H9 (cell line): ENCODE results near the gene SLC39A2. TPM values are rescaled to one million over a fixed set of nuclear protein-coding genes. Genes with fewer than 3 reads are reported as not detected.
A peak's percentile ranks its signal among the peaks of the same experiment; 100 is the strongest.

ENCODE experiments used
- DNase-seq: peaks from one replicate; pipeline ENCODE4 v3.0.0-alpha.2; 2017
- H2AFZ ChIP-seq: one replicate; pipeline ENCODE4 v1.6.1; 2013; ENCODE audit warnings: mild to moderate bottlenecking, low read length, control low read depth, moderate library complexity
- H2AK5ac ChIP-seq: 2 replicates; pipeline ENCODE4 v1.6.1; 2013; ENCODE audit warnings: low read length, control low read depth, mixed read lengths; ENCODE audit not compliant: insufficient read length
- H2BK120ac ChIP-seq: one replicate; pipeline ENCODE4 v1.6.1; 2013; ENCODE audit warnings: low read depth, mild to moderate bottlenecking, low read length, control low read depth, inconsistent platforms; ENCODE audit not compliant: poor library complexity, severe bottlenecking
- H2BK12ac ChIP-seq: 2 replicates; pipeline ENCODE4 v1.6.1; 2013; ENCODE audit warnings: low read length, control low read depth, mixed read lengths, low read depth; ENCODE audit not compliant: insufficient read length
- H2BK15ac ChIP-seq: 2 replicates; pipeline ENCODE4 v1.6.1; 2013; ENCODE audit warnings: low read depth, low read length, control low read depth
- H2BK20ac ChIP-seq: one replicate; pipeline ENCODE4 v1.6.1; 2013; ENCODE audit warnings: low read depth, mild to moderate bottlenecking, low read length, control low read depth, inconsistent platforms; ENCODE audit not compliant: poor library complexity, severe bottlenecking
- H2BK5ac ChIP-seq: 2 replicates; pipeline ENCODE4 v1.6.1; 2013; ENCODE audit warnings: low read length, control low read depth, mixed read lengths; ENCODE audit not compliant: insufficient read length
- H3K14ac ChIP-seq: 2 replicates; pipeline ENCODE4 v1.6.1; 2013; ENCODE audit warnings: low read length, control low read depth; ENCODE audit not compliant: insufficient read depth
- H3K18ac ChIP-seq: 2 replicates; pipeline ENCODE4 v1.6.1; 2013; ENCODE audit warnings: low read depth, mild to moderate bottlenecking, mixed read lengths, low read length, control low read depth; ENCODE audit not compliant: insufficient read length
- H3K23ac ChIP-seq: 2 replicates; pipeline ENCODE4 v1.6.1; 2013; ENCODE audit warnings: low read length, control low read depth, mixed read lengths, low read depth; ENCODE audit not compliant: insufficient read length
- H3K23me2 ChIP-seq: 2 replicates; pipeline ENCODE4 v1.6.1; 2013; ENCODE audit warnings: low read depth, mild to moderate bottlenecking, mixed read lengths, low read length, control low read depth; ENCODE audit not compliant: insufficient read length, poor library complexity, severe bottlenecking
- H3K27ac ChIP-seq: 2 replicates; pipeline ENCODE4 v1.5.1; 2013; ENCODE audit warnings: low read length, control low read depth, mixed read lengths, low read depth; ENCODE audit not compliant: insufficient read length
- H3K27me3 ChIP-seq: 2 replicates; pipeline ENCODE4 v1.6.1; 2013; ENCODE audit warnings: low read length, control low read depth, inconsistent platforms; ENCODE audit not compliant: insufficient read depth
- H3K4ac ChIP-seq: 2 replicates; pipeline ENCODE4 v1.6.1; 2013; ENCODE audit warnings: low read depth, mild to moderate bottlenecking, control low read depth, inconsistent platforms, low read length, moderate library complexity
- H3K4me1 ChIP-seq: 2 replicates; pipeline ENCODE4 v1.6.1; 2013; ENCODE audit warnings: low read length, control low read depth, inconsistent platforms; ENCODE audit not compliant: insufficient read depth
- H3K4me2 ChIP-seq: 2 replicates; pipeline ENCODE4 v1.6.1; 2013; ENCODE audit warnings: low read length, control low read depth, mixed read lengths; ENCODE audit not compliant: insufficient read length, insufficient read depth
- H3K56ac ChIP-seq: 2 replicates; pipeline ENCODE4 v1.6.1; 2013; ENCODE audit warnings: low read depth, mild to moderate bottlenecking, mixed read lengths, low read length, control low read depth; ENCODE audit not compliant: insufficient read length
- H3K79me1 ChIP-seq: 2 replicates; pipeline ENCODE4 v1.6.1; 2013; ENCODE audit warnings: low read depth, mild to moderate bottlenecking, moderate library complexity, low read length, control low read depth, inconsistent platforms; ENCODE audit not compliant: insufficient read depth, poor library complexity, severe bottlenecking
- H3K79me2 ChIP-seq: 2 replicates; pipeline ENCODE4 v1.6.1; 2013; ENCODE audit warnings: low read length, control low read depth, inconsistent platforms; ENCODE audit not compliant: insufficient read depth
- H3K9ac ChIP-seq: 2 replicates; pipeline ENCODE4 v1.6.1; 2013; ENCODE audit warnings: low read length, control low read depth, mixed read lengths; ENCODE audit not compliant: insufficient read length; ENCODE audit errors: extremely low read depth
- H3K9me3 ChIP-seq: one replicate; pipeline ENCODE4 v1.6.1; 2013; ENCODE audit warnings: low read depth, low read length, inconsistent platforms; ENCODE audit not compliant: control insufficient read depth
- H3T11ph ChIP-seq: one replicate; pipeline ENCODE4 v1.6.1; 2013; ENCODE audit warnings: mild to moderate bottlenecking, low read length, control low read depth, inconsistent platforms
- H4K20me1 ChIP-seq: one replicate; pipeline ENCODE4 v1.6.1; 2013; ENCODE audit not compliant: control insufficient read depth, insufficient read length, insufficient read depth
- H4K5ac ChIP-seq: 2 replicates; pipeline ENCODE4 v1.6.1; 2013; ENCODE audit warnings: low read depth, mild to moderate bottlenecking, mixed read lengths, low read length, control low read depth; ENCODE audit not compliant: insufficient read length
- H4K8ac ChIP-seq: replicated peaks from 2 replicates; pipeline ENCODE4 v1.6.1; 2013; ENCODE audit warnings: low read length, control low read depth, mixed read lengths, low read depth; ENCODE audit not compliant: insufficient read length
- H4K91ac ChIP-seq: 2 replicates; pipeline ENCODE4 v1.6.1; 2013; ENCODE audit warnings: low read depth, mild to moderate bottlenecking, moderate library complexity, mixed read lengths, low read length, control low read depth; ENCODE audit not compliant: insufficient read length
- H3K27ac Mint-ChIP-seq, 3 experiments: 2 replicates in 2 of 3; 3 replicates in 1 of 3; pipeline ENCODE4 v1.8.0; 2020 to 2021; ENCODE audit warnings: mixed read lengths in 3 of 3, mild to moderate bottlenecking in 1 of 3, moderate library complexity in 1 of 3
- H3K27me3 Mint-ChIP-seq: 2 replicates; pipeline ENCODE4 v1.8.0; 2021; ENCODE audit warnings: low read depth, mild to moderate bottlenecking, moderate library complexity, mixed read lengths
- H3K36me3 Mint-ChIP-seq, 3 experiments: 2 replicates in 2 of 3; 3 replicates in 1 of 3; pipeline ENCODE4 v1.8.0; 2020 to 2021; ENCODE audit warnings: low read depth in 3 of 3, mixed read lengths in 3 of 3; ENCODE audit not compliant: insufficient read depth in 1 of 3
- H3K4me1 Mint-ChIP-seq, 2 experiments: 2 replicates each; pipeline ENCODE4 v1.8.0; 2020; ENCODE audit warnings: mixed read lengths in 2 of 2
- H3K4me3 Mint-ChIP-seq, 2 experiments: 2 replicates in 1 of 2; 3 replicates in 1 of 2; pipeline ENCODE4 v1.8.0; 2020 to 2021; ENCODE audit warnings: mild to moderate bottlenecking in 2 of 2, mixed read lengths in 2 of 2, moderate library complexity in 1 of 2
- H3K9me3 Mint-ChIP-seq, 2 experiments: 2 replicates in 1 of 2; 3 replicates in 1 of 2; pipeline ENCODE4 v1.8.0; 2020; ENCODE audit warnings: mild to moderate bottlenecking in 2 of 2, mixed read lengths in 2 of 2, moderate library complexity in 1 of 2
- WGBS: extraction: QIAGEN DNeasy Blood & Tissue Kit; methylation state at CpG from one replicate; pipeline ENCODE4 v1.1.7; 2013; ENCODE audit warnings: missing lambda C conversion rate, low lambda C conversion rate, mixed read lengths; ENCODE audit not compliant: insufficient read length; ENCODE audit errors: extremely low coverage; 5-methylcytosine and 5-hydroxymethylcytosine counted together
- total RNA-seq: library from RNA; stranded (reverse); gene quantifications from 2 replicates; pipeline ENCODE4 v1.2.1, GENCODE V29; 2021
- TF ChIP-seq, protein P1 (sequence below): fragments of 200-600 bp; sonication (generic); conservative IDR thresholded peaks from 3 replicates; pipeline ENCODE4 v1.8.0; 2021; ENCODE audit warnings: antibody characterized with exemption, mild to moderate bottlenecking

The SLC39A2 gene
- total RNA-seq, 1 experiment from 2014 or later, result not detected

- H3K23me2 ChIP-seq, result no peaks in the 10 kb centered on the region
Measured at GRCh38 chr14:20996521-20996920, 2.6 kb upstream of the SLC39A2 start.

More at GRCh38 chr14:20996521-20996920, 2.6 kb upstream of the SLC39A2 start:
- H4K8ac ChIP-seq, result no peak overlapping the region
- no peak overlapping the region for H2BK5ac ChIP-seq
- no peak overlapping the region for H2BK120ac ChIP-seq
- no peak overlapping the region for H3K4me2 ChIP-seq
- H3K4me3 Mint-ChIP-seq, result no peak overlapping the region
- no peaks in the 10 kb centered on the region for H3K4me1 ChIP-seq
- H4K5ac ChIP-seq, result no peak overlapping the region
- H4K91ac ChIP-seq, result no peak overlapping the region
- H3K9me3 ChIP-seq, result no peaks in the 10 kb centered on the region
- no peak overlapping the region for H3K4ac ChIP-seq
- no peak for DNase-seq
- H3K23ac ChIP-seq, result no peak overlapping the region
- peaks cover 19% of the 10 kb centered on the region in 2 experiments for H3K4me1 Mint-ChIP-seq
- H2AFZ ChIP-seq, result no peak overlapping the region
- no peaks in the 10 kb centered on the region for H3K79me2 ChIP-seq
- H2BK12ac ChIP-seq, result no peak overlapping the region
- no peak overlapping the region for H3K14ac ChIP-seq
- H3K36me3 Mint-ChIP-seq, result peaks cover 32 to 55% (median 50%) of the 10 kb centered on the region in 3 experiments; a peak in 6 of 7 replicates
- H3K18ac ChIP-seq, result no peak overlapping the region
- H3K27me3 Mint-ChIP-seq, result no peaks in the 10 kb centered on the region; the same call in 1 of the 2 replicates
- no CpG with 5 or more reads among the region's 14 CpGs for WGBS
- no peak overlapping the region for H3K9ac ChIP-seq
- no peaks in the 10 kb centered on the region for H3K9me3 Mint-ChIP-seq
- H2BK20ac ChIP-seq, result no peak overlapping the region
- no peak overlapping the region for H2BK15ac ChIP-seq
- H3K27ac ChIP-seq, result no peak overlapping the region
- no peaks in the 10 kb centered on the region for H3K79me1 ChIP-seq
- no peak overlapping the region for H3K56ac ChIP-seq
- no peak overlapping the region for H2AK5ac ChIP-seq
- no peaks in the 10 kb centered on the region for H4K20me1 ChIP-seq
- no peak overlapping the region for H3T11ph ChIP-seq
- no peaks in the 10 kb centered on the region for H3K27me3 ChIP-seq
- TF ChIP-seq, protein P1, sequence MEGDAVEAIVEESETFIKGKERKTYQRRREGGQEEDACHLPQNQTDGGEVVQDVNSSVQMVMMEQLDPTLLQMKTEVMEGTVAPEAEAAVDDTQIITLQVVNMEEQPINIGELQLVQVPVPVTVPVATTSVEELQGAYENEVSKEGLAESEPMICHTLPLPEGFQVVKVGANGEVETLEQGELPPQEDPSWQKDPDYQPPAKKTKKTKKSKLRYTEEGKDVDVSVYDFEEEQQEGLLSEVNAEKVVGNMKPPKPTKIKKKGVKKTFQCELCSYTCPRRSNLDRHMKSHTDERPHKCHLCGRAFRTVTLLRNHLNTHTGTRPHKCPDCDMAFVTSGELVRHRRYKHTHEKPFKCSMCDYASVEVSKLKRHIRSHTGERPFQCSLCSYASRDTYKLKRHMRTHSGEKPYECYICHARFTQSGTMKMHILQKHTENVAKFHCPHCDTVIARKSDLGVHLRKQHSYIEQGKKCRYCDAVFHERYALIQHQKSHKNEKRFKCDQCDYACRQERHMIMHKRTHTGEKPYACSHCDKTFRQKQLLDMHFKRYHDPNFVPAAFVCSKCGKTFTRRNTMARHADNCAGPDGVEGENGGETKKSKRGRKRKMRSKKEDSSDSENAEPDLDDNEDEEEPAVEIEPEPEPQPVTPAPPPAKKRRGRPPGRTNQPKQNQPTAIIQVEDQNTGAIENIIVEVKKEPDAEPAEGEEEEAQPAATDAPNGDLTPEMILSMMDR, result no peak
- H3K27ac Mint-ChIP-seq, result peak overlapping the region in 1 of 3 experiments; percentile 38; a peak in 1 of 7 replicates
